ENCODE measurements around the gene SCARB1.

SCARB1 gene

DNA sequence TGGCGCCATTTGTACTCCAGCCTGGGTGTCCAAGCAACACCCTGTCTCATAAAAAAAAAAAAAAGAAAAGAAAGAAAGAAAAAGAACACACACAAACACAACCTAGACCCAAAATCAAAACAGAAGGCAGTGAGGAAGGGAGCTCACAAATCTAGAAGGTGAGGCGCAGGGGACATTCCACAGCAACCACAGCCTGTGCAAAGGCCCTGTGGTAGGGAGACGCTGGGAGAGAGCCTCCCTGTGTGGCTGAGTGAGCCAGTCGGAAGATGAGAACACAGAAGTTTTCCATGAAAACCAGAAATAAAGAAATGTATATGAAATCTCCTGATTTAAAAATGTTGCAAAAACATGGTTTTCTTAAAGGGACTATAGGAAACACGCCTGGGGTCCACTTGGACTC lies 44.6 kb downstream of the SCARB1 start:
- DNase-seq, result no peak

DNA sequence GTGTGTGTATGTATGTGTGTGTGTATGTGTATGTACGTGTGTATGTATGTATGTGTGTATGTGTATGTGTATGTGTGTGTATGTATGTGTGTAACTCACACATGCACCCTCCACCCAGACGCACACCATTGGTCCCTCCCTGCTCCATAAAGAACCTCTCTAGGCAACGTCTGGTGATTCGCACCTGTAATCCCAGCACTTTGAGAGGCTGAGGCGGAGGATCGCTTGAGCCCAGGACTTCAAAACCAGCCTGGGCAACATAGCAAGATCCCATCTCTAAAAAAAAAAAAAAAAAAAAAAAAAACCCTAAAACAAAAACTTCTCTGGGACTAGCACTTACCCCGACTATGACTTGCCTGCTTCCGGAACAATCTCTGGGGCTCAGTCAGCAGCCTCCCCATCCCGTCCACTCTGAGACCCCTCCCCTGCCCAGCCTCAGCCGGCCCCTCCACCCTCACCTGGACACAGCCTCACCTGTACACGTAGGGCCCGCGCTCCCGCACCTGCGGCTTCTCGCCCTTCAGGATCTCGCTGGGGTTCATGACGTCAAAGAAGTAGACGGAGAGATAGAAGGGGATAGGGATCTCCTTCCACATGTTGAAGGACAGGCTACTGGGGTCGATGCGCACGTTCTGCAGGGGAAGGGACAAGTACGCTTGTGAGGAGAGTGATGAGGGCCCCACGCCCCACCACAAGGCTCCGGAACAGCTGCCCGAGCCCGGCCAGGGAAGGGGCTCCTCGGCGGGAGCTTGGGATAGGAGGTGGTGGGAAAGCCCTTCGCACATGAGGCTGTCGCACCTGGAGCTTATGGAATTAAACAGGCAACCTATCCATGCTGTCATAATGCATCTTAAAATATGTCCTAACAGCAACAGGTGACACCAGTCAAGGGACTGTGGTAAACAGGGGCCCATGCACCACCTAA lies 46.3 kb downstream of the SCARB1 start:
- DNase-seq, result no peak

DNA sequence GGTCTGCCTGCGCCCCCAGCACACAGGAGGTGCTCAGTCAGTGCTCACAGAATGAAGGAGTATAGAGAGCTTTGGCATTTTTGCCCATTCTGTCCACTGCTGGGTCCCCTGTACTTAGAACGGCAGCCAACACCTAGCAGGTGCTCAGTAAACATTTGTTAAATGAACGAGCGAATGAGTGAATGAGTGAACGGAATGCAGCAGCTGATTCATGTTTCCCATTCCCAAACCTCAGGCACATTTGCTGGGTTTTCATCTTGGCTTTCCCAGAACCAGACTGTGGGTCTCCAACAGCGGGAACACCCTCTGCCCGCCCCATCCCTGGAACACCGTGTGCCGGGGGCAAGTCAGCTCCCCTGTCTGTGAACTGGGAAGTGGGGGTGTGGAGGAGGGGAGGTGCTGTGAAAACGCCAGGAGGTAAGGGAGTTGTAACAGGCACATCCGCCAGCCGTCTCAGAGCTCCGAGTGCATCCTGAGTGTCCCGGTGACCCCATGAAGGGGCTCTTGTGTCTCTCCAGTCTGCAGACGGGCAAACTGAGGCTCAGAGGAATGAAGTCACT lies 47.3 kb downstream of the SCARB1 start:
- no peak for DNase-seq

DNA sequence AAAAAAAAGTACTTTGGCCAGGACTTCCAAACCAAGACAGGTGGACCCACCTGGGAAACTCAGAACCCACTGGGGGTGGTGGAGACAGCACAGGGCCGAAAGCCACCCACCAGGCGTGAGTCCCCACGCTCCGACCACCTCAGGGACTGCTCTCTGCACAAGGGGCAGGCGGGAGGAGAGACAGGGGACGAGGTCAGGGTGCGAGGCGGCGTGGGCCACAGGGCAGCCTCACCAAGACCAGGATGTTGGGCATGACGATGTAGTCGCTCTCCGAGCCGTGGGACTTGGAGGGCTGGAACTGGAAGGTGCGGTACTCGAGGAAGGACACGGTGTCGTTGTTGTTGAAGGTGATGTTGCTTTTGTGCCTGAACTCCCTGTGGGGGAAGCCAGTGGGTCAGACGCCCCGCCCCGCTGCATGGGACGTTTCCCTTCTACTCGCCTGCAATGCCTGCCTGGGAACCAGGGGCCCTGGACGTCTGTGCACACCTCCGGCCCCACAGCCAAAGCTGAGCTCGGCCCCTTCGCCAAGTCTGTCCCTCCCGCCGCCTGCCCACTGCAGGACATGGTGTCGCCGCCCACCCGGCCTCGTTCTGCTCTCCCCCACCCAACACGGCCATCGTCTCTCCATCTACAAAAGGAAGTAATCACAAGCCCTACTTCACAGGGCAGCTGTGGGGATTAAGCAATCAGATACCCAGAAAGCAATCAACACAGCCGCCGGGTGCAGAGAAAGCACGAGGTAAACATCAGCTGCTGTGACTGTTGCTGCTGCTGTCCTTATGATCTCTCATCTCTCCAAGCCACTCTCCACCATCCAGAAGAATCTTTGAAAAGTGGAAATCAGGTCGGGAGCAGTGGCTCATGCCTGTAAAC lies 48.7 kb downstream of the SCARB1 start:
- no peak for DNase-seq

DNA sequence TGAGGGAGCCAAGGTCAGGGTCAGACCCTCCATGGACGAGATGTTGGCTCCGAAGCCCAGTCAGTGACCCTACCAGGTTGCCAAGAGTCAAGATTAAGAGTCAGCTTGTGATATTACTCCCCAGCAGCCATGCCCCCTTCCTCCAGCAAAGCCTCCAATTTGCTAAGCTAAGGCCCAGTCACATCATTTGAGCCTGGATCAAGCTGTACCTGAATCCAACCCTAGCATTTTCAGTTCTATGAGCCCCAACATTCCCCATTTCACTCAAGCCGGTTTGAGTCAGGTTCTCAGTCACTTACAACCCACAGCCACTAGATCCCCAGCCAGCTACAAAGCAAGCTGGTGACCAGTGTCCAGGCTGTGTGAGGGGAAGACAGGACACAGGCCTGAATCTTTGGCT lies 49.9 kb downstream of the SCARB1 start:
- DNase-seq, result no peak

DNA sequence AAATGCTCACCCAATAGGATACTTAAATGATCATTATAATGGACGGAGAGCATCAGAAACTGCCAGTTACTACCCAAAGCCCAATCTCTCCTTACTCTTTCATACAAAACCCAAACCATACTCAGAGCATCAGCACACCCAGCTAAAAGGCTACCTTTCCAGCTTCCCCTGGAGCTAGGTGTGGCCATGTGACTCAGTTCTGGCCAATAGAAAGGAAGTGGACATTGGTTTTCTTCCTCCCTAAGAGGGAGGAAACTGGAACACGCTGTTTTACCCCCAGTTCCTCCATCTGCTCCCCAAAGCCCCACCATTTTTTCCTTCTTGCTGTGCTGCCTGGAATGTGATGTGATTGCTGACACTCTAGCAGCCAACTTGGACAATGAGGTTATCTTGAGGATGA lies 50.7 kb downstream of the SCARB1 start:
- DNase-seq, result no peak

DNA sequence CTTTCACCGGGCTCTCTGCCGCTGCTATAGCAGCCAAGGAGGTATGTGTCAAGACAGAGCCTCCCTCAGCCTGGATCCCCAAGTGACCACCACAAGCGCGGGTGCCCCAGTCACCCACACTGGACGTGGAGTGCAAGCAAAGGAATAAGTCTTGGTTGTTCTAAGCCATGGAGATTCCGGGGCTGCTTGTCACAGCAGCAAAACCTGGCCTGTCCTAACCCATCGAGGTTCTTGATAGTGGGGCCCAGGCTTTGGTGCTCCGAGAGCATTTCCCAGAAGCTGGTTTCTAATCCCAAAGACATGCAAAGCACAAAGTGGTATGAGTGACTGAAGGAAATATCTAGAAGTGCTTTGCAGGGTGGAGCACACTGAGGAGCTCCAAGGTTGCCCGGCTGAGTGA lies 51.3 kb downstream of the SCARB1 start:
- DNase-seq, result no peak

DNA sequence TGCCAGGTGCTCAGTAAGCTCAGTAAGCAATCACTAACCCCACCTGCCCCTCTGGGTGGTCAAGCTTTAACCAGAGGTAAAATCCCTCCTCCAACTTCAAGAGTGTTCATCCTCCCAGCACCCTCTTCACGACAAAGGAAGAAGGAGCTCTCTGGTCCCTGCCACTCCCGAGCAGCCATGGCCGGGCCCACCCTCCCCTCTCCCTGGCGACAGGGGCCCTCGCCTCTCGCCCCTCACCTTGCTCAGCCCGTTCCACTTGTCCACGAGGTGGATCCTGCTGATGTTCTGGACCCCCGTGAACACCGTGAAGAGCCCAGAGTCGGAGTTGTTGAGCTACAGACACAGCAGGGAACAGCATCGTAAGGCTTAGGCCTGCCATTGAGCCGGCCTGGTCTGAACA lies 52.0 kb downstream of the SCARB1 start:
- DNase-seq, result no peak

DNA sequence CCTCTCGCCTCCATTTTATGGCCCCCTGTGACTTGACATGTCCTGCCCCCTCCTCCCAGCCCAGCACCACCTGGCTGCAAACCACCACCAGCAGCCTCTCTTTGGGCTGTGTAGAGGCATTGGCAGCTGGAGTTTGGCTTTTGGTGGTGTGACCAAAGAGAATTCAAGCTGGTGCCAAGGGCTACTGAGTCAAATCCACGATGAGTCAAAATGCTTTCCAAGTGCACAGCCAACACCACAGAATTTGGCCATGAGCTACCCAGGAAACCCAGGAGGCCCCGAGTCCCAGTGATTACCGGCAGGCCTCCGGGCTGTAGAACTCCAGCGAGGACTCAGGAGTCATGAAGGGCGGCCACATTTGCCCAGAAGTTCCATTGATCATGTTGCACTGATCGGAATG lies 53.8 kb downstream of the SCARB1 start:
- DNase-seq, result no peak

DNA sequence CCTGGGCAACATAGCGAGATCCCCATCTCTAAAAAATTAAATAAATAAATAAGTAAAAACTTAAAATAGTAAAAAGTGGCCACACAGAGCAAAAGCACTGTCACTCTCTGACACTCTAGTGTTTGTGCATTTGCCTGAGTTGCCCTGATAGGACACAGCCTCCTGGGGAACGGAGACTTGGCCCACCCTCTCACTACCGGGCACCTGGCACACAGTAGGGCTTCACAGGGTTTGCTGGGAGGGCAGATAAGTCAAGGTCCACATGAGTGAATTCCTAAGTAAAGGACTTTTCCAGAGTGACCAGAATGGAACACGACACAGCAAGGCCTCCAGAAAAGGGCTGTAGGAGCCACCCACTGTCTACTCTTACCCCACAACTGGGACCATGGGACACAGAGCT lies 54.3 kb downstream of the SCARB1 start:
- DNase-seq, result no peak

DNA sequence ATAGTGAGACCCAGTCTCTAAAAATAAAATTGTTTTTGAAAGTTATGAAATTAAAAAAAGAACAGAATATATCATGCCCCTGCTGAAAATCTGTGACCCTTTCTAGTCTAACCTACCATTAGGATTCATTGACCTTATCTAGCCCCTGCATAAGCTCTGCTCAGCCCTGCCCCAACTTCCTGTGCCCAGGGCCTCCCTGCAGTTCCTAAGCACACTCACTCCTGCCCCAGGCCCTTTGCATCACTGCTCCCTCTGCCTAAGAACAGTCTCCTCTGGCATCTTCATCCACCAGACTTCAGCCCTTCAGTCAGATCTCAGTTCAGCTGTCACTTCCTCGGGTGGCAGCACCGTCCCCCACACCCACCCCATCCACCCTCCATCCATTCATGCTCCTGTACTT lies 55.4 kb downstream of the SCARB1 start:
- no peak for DNase-seq

DNA sequence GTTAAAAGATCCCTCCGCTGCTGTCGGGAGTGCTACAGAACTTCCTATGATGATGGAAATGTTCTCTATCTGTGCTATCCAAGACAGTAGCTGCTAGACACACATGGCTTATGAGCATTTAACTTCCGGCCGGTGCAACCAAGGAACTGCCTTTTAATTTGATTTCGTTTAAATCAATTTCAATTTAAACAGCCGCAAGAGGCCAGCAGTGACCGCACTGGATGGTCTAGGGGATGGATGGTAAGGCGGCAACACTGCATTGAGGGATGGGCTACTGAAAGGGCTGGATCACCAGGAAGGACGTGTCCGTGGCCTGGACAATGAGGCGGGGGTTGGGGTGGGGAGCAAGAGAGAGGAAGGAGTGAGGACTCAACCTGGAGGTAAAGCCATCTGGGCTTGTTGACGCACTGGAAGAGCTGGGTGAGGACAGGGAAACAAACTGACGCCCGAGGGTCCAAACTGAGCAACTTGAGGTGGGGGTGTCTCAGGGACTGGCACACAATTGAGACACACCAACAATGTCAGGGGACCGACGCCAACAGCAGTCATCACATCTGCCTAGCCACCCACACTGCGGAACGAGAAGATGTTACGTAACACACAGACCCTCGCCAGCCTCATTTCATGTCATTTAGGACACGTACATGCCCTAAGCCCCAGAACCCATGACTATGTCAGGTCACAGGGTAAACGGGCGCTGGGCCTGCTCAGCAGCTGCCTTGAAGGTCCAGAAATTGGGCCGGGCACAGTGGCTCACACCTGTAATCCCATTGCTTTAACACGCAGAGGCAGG lies 57.6 kb downstream of the SCARB1 start:
- no peak for DNase-seq

DNA sequence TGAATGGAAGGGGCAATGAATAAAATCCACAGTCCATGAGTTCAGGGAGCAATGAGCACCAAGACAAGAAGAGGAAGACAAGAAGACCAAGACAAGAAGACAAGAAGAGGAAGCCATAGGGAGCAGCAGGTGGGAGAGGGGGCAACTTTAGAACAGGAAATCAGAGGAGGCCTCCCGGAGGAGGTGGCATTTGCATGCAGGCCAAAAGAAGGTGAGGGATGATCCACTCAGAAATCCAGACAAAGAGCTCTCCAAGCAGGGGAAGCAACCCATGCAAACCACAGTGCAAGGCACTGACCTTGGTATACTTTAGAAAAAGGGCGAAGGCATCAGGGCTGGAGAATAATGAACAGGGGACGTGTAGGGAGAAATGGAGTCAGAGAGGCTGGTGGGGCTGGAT lies 58.6 kb downstream of the SCARB1 start:
- DNase-seq, result no peak

DNA sequence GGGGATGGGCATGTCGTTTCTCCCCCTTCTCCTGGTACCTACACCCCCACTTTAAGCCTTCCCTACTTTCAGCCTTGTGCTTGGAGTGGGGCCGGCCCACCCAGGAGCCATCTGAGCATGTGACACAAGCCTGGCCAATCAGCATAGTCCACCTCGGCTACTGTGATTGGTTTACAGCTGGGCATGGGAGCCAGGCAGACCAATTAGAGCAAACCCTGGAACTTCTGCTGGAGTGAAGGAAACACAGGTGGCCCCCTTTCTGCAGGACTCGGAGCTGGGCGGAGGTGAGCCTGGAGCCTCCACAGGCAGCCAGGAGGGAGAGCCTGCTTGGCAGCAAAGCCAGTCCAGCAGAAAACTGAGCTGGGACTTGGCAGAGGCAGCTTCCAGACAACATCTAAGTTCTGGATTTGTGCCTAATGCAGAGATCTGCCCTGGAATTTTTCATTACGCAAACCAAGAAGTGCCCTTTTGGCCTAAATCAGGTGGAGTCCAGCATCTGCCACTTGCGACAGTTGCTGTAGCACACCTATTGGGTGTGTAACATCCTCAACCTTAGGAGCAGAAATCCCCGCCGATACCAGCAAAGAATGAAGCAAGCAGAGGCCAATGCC lies 59.5 kb downstream of the SCARB1 start:
- no peak for DNase-seq

DNA sequence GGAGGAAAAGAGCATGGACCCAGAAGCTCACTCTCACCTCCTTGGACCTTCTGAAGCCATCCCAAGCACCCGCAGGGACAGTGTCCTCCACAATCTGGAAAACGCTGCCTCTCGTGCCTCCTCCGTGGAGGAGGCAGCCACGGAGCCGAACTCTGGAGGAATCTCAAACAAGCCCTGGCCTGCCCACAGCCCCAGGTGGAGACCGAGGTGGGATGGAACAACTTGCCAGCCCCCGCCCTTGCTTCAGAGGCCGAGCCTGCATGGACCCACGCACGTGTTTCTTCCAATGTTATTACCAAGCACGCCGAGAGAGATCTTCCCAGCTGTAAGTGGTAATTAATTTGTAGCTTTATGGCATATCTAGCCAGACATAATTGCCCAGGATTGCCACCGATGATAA lies 61.3 kb downstream of the SCARB1 start:
- no peak for DNase-seq

DNA sequence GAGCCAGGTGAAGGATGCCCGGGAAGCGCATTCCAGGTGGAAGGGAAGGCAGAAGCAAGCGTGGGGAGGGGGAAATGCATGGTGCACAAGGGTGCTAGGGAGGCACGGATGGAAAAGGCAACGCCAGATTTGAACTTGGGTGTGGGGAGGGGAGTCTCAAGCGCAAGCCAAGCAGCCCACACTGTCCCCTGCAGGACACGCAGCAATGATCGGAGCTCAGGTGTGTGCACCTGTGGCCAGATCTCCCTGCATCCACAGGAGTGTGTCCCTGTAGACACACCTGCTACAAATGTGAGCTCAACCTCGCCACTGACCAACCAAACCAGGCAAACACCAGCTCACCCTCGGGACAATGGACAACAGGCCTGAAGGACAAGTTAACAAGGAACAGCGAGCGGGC lies 63.2 kb downstream of the SCARB1 start:
- DNase-seq, result no peak

DNA sequence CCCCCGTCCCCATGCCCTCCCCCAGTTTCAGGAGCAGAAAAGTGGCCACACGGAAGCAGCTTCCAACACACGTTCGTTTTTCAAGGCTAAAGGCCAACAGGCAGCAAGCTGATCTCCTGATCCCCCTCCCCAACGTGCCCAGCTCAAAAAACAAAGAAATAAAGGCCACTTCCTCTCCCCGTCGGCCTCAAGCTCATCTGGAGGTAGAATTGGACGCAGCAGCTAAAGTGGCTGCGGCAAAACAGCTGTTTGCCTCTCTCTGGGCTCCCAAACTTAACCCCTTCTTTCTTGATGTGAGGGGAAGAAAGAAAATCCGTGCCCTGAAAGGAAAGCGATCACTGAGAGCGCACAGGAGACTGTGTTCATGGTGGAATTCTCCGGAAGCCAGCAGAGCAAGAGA lies 66.3 kb downstream of the SCARB1 start:
- DNase-seq, result no peak

DNA sequence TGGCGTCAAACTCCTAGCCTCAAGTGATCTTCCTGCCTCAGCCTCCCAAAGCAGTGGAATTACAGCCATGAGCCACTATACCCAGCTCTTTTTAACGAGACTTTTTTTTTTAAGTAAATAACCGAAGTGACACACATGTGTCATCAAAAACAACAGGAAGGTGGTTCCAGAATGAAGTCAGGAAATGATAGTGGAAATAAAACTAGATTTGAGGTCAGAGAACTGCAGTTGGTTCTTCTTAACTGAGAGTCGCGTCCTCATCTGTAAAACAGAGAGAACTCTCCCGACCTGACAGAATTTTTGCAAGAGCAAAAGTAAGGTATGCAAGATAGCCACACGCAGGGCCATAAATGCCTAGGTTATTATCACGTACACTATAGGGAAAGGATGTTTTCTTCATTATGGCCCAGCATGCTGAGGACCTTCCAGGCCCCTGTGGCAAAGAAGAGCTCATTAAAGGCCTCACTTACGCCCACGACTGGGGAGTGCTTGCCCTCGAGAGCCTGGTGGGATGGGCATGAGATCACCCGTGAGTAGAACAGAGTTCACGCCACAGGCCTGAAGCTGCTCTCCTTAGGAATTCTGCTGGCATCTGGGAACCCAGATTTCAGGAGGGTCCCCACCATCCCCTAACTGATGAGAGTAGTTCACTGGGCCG lies 67.2 kb downstream of the SCARB1 start:
- no peak for DNase-seq

DNA sequence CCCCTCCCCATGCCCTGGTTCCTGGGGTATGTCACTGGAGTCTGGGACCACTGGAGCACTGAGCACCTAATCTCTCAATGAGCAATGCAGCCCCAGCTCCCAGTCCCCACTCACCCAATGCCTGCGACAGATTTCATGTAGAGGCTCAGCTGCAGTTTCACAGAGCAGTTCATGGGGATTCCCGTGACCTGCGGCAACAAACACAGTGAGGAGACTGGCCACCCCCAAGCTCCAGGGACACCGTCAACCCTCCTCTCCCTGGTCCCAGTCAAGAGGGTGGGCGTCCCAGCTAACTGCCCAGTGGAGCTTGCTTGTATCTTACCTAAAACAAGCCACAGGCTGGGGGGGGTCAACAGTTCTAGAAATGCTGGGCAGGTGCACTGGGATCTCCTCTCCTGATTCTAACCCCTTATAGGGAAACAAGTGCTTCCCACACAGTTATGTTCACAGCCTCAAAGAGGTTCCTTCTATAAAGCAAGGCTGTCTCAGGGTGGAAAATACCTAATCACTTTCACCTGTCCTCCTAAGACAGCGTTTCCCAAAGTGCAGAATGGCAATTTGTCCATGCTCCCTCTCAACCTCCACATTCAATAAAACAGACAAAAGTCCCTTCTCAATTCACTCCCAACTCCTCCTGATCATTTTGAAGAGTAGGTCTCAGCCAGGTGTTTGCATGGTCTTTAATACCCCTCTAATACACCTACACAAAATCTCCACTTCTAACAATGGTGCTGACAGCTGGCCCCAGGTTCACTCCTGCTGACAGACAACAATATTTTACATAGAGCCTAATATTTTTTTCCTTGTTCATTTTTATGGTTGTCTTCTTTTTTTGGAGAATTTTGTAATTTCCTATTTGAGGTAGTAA lies 68.3 kb downstream of the SCARB1 start:
- no peak for DNase-seq

DNA sequence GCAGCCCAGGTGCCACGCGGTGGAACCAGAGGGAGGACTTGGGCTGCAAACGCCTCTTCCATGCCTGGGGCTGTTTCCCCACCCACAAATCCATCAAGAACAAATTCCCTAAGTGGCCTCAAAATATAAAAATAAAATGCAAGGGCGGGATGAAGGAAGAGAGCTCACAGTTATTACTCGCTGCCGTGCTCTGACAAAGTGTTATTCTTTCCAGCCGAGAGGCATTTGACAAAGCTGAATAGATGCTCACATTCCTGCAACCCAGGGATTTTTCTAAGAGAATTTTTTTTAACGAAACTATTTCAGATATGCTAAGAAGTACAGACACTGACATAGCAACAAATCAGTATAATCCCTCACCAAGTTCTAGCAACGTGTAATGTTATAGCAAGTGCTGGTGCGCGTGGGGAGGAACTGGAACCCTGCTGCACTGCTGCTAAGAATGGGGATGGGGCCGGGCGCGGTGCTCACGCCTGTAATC lies 70.7 kb downstream of the SCARB1 start:
- DNase-seq, result no peak

DNA sequence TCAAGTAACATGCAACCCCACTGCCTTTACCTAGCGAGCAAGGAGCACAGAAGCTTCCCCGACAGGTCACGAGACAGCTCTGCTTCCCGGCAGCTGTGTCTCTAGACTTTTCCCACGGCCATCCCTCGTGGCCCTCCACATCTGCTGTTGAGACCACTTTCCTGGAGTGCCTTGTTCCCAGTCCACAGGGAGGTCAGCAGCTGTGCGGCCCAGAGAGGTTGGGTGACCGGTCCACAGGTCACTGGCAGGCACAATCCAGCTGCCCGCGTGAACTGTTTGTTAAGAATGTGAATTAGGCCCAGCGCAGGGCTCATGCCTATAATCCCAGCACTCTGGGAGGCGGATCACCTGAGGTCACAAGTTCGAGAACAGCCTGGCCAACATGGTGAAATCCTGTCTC lies 71.5 kb downstream of the SCARB1 start:
- no peak for DNase-seq

All from activated CD8-positive, alpha-beta memory T cell treated with anti-CD3 and anti-CD28 coated beads, Interleukin-2, amount 50 U/mL, for 48 hours (primary cell).